A549 (cell line): ENCODE results near the gene KHDRBS1.

ENCODE experiments used
- BHLHE40 ChIP-seq: IDR thresholded peaks from 2 replicates; pipeline ENCODE4 v1.6.1; 2012; ENCODE audit warnings: low read depth, low read length, inconsistent platforms
- CTCF ChIP-seq: fragments of >200 bp; sonication (Bioruptor Twin); formaldehyde crosslinking; IDR thresholded peaks from 3 replicates; pipeline ENCODE4 v1.5.1; 2016
- HOXB5 ChIP-seq: fragments of 250-450 bp; sonication (Bioruptor Pico); IDR thresholded peaks from 2 replicates; pipeline ENCODE4 v1.5.0; 2020; ENCODE audit warnings: mild to moderate bottlenecking, moderate library complexity
- POLR2A ChIP-seq: IDR thresholded peaks from 2 replicates; pipeline ENCODE4 v1.6.1; 2012; ENCODE audit warnings: mild to moderate bottlenecking, low read length
- TF ChIP-seq, protein P1 (sequence below): fragments of 200-600 bp; sonication (generic); IDR thresholded peaks from 2 replicates; pipeline ENCODE4 v1.6.1; 2016; ENCODE audit warnings: antibody characterized with exemption, mild to moderate bottlenecking, moderate library complexity

DNA sequence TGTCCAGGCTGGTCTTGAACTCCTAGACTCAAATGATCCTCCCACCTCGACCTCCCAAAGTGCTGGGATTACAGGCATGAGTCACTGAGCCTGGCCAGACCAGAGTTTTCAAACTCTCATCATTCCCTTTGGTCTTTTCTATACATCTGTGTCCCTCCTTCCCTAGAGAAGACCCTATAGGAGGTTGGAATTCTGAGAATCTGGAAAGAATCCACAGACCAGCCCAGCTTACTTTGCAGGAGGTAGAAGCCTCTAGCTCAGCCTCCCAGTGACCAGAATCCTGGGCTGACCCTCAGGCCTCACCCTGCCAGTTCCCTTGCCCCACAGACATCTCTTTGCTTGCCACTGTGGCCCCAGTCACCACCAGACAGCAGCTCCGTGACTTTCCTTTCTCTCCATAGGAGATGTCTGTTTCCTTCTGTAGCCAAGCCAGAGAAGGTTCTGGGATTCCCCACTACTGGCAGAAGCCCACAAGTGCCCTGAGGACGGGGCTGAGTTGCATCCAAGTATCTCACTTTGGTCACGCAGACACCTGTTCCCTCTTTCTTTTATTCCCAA lies 34.7 kb upstream of the KHDRBS1 start:
- TF ChIP-seq POLR2A (no peak), CTCF (no peak), BHLHE40 (no peak), HOXB5 (CRISPR knock-in tag) (no peak)
- TF ChIP-seq, protein P1, sequence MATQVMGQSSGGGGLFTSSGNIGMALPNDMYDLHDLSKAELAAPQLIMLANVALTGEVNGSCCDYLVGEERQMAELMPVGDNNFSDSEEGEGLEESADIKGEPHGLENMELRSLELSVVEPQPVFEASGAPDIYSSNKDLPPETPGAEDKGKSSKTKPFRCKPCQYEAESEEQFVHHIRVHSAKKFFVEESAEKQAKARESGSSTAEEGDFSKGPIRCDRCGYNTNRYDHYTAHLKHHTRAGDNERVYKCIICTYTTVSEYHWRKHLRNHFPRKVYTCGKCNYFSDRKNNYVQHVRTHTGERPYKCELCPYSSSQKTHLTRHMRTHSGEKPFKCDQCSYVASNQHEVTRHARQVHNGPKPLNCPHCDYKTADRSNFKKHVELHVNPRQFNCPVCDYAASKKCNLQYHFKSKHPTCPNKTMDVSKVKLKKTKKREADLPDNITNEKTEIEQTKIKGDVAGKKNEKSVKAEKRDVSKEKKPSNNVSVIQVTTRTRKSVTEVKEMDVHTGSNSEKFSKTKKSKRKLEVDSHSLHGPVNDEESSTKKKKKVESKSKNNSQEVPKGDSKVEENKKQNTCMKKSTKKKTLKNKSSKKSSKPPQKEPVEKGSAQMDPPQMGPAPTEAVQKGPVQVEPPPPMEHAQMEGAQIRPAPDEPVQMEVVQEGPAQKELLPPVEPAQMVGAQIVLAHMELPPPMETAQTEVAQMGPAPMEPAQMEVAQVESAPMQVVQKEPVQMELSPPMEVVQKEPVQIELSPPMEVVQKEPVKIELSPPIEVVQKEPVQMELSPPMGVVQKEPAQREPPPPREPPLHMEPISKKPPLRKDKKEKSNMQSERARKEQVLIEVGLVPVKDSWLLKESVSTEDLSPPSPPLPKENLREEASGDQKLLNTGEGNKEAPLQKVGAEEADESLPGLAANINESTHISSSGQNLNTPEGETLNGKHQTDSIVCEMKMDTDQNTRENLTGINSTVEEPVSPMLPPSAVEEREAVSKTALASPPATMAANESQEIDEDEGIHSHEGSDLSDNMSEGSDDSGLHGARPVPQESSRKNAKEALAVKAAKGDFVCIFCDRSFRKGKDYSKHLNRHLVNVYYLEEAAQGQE, result no peak
